GM19455 (cell line): ENCODE data around the gene DNAH8.
"Not testable (repeated sequence)": the region's sequence is repeated elsewhere in the genome, so short reads cannot be mapped to it uniquely, and the experiment has no call there.

Experiments used
- ATAC-seq: cut with Tn5 transposase; IDR thresholded peaks from one replicate; pipeline ENCODE4 v1.9.1; 2021; ENCODE audit not compliant: unreplicated experiment

DNAH8 gene

GRCh38 chr6:38715016-38715689 is at the start of gene DNAH8:
Gene DNAH8, plus strand, starts transcription at chr6:38715311. Its CDS starts 7,499 bp downstream, at chr6:38722810.
- no peak for ATAC-seq

DNA sequence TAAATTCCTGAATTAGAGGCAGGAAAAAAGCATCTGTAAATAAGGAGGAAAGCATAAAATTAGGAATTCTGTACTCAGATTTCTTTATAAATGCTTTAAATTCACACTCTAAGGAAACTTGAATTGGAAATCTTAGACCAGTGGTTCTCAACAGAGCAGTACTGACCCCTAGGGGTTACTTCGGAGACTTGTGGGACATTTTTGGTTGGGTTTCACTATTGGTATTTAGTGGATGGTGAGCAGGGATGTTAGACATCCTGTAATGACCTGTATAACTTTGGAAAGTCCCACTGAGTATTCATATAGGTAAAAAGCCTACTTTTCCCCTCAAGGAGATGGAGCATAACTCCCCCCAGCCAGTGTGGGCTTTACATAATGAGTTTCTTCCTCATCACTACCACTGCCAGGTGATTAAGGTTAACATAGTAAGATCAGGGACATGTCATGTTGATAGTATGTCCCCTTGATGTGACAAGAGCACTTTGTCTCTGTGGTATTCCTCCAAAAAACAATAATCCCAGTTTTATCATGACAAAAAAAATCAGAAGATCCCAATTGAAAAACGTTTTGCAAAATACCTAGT is 43.1 kb upstream of the DNAH8 start:
- ATAC-seq = peak; percentile 81

DNA sequence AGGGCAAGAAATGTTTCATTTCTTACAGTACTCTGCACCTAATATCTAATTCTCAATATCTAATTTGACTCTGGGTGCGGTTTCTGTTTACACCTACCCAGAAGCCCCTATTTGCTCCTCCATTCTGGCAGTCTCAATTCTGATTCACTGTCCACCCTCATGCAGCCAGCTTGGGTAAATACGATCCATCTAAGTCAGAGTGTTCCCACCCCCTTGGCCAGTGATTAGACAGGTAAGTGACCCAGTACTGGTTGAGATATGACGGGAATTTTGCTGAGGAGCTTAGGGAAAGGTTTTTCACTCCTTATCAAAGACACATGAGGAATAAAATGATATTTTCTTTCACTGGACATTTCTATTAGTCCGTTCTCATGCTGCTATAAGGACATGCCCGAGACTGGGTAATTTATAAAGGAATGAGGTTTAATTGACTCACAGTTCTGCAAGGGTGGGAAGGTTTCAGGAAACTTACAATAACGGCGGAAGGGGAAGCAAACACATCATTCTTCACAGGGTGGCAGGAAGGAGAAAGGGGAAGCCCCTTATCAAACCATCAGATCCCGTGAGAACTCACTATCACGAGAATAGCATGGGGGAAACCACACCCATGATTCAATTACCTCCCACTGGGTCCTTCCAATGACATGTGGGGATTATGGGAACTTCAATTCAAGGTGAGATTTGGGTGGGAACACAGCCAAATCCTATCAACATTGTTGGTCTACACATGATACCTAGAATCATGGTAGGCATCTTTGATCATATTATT is 41.5 kb upstream of the DNAH8 start:
- no peak for ATAC-seq

DNA sequence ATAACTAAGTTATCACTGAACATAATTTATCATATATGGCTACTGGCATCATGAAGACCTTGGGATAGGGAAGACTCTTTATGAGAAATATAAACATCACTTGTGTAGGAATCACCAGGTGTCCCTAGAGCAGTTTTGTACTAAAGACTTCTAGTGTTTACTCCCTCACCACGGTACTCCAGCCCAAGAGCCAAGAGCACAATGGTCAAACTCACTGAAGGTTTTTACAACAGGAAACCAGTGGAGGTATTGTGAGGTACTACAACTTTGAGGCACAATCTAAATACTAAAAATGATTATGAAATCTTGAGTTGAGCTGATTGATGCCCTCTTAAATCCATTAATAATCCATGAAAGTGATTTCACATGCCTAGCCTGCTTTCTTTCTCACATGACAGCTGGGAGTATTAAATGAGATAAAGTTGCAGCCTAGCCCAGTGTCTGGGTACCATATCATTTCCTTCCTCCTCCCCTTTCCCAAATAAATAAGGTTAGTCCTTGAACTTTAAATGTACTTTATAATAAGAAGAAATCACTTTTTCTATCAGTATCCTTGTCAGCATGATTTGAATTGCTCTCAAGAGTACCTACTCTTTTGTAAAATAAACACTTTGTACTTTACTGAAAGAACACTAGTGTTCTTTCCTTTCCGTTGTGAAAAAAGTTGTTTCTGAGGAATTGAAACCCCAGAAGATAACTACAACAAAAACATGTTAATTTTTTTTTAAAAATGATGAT is 38.7 kb upstream of the DNAH8 start:
- no peak for ATAC-seq

- no peak for ATAC-seq
Observed at GRCh38 chr6:38676974-38677544, 38.1 kb upstream of the DNAH8 start.

GRCh38 chr6:38678178-38678760 is 36.8 kb upstream of the DNAH8 start:
- ATAC-seq = no peak

GRCh38 chr6:38679668-38680067 is 35.4 kb upstream of the DNAH8 start:
- ATAC-seq = no peak

- ATAC-seq = no peak
Observed at GRCh38 chr6:38681850-38682249, 33.3 kb upstream of the DNAH8 start.

- ATAC-seq = no peak
Observed at GRCh38 chr6:38684237-38684636, 30.9 kb upstream of the DNAH8 start.

GRCh38 chr6:38684904-38685303 is 30.2 kb upstream of the DNAH8 start:
- no peak for ATAC-seq

DNA sequence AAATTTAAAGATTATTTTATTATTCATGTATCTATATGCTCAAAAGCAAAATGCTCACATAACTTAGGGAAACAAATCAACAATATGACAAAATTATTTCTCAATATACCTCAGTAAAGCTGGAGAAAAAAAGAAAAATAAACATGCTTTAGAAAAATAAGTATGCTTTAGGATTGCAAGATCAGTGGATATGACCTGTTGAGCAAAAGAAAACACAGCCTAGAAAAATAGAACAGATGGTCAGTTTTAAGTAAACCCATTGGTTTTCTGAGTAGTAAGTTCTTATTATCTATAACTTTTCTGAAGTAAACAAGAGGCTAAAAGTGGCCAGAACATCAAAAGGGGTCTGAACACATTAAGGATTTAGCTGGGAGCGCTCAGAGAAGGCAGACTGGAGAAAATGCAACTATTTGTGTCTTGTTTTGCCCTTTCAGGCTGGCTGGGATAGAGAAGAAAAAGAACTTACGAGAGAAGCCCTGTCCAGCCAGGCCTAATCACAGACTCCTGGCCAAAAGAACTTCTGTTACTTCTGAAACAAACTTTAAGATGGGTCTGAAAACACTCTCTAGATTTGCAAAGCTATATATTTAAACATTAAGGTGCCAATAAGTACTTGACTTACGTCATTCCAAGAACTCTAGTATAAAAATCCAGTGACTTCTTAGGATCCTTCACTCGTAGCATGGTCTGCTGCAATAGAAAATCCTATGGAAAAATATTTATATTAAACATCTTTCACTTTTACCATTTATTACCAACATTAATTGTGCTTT is 28.7 kb upstream of the DNAH8 start:
- no peak for ATAC-seq

DNA sequence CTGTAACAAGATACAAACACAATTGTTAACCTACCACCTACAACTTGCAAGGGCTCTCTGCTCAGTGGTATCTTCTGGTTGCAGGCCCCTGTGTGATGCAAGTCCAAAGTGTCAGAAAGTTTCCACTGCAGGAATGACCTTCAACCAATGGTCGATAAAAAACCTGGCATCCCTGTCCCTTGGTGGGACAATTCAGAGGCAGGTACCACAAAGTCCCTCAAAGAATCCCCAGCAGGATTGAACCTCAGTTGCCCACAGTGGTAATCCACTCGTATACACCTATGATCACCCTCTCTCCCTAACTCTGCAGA is 28.1 kb upstream of the DNAH8 start:
- ATAC-seq = no peak

DNA sequence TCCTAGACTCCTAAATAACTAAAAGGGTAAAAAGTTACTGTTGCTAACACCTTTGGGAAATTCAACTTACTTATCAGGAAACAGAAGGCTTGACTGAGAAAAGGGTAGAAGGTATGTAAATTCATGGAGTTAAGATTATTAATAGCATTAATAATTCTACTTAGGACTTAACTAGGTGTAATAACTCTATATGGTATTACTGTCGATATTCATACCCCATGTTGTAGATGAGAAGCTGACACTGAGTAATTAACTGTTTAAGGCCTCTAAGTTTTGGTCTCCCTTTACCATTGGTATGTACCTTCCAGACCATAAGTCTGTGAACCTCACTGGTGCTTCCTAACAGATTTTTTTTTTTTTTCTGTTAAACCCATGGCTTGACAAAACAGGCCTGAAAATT is 27.6 kb upstream of the DNAH8 start:
- no peak for ATAC-seq

DNA sequence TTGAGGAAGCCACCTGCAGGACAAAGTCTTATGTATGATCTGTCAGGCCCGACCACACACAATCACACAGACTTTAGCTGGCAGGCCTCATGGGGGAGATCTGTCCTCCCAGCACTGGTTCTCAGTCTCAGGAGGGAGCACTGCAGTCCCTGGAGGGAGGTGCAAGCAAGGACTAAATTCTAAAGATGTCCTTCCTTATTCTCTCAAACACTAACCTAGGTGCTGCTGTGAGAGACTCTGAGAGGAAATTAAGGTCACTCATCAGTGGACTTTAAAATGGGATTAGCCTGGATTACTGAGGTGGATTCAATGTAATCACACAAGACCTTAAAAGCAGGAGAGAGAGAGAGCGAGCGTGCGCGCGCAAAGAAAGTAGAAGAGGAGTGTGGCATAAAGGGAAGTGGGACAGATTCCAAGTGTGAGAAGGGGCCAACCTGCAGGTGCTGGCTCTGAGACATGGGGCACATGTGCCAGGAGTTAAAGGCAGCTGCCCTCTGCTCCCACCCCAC is 26.5 kb upstream of the DNAH8 start:
- no peak for ATAC-seq

GRCh38 chr6:38695227-38695900 is 19.7 kb upstream of the DNAH8 start:
- no peak for ATAC-seq

- ATAC-seq = no peak
Observed at GRCh38 chr6:38695933-38696332, 19.2 kb upstream of the DNAH8 start.

GRCh38 chr6:38696345-38696744 is 18.8 kb upstream of the DNAH8 start:
- ATAC-seq = no peak

- no peak for ATAC-seq
Observed at GRCh38 chr6:38697846-38698245, 17.3 kb upstream of the DNAH8 start.

GRCh38 chr6:38699702-38700101 is 15.4 kb upstream of the DNAH8 start:
- ATAC-seq = not testable (repeated sequence)
